ENCODE data around the gene SLC16A13.

SLC16A13 gene

GRCh38 chr17:7001318-7001961 is 34.4 kb upstream of the SLC16A13 start:
- Histone ChIP-seq H3K4me3 (ENCODE audit: low read length) (no peak overlapping the region), H3K9ac (ENCODE audit: low read length) (no peak overlapping the region)

GRCh38 chr17:7002288-7003047 is 33.3 kb upstream of the SLC16A13 start:
- Histone ChIP-seq H3K27ac (ENCODE audit: low read length) (no peak overlapping the region), H3K36me3 (ENCODE audit: control insufficient read depth, low read depth, low read length) (peaks cover 4% of the 10 kb centered on the region), H3K4me3 (ENCODE audit: low read length) (no peak overlapping the region), H3K9me3 (ENCODE audit: control insufficient read depth, low read depth, low read length) (no peaks in the 10 kb centered on the region), H3K4me1 (ENCODE audit: control insufficient read depth, low read depth, low read length) (no peaks in the 10 kb centered on the region), H3K9ac (ENCODE audit: low read length) (no peak overlapping the region), H3K27me3 (ENCODE audit: control insufficient read depth, insufficient read depth, low read length) (no peaks in the 10 kb centered on the region)

More at GRCh38 chr17:7001318-7001961, 34.4 kb upstream of the SLC16A13 start:
- H3K9me3 ChIP-seq (ENCODE audit: control insufficient read depth, low read depth, low read length), result no peaks in the 10 kb centered on the region
- H3K4me1 ChIP-seq (ENCODE audit: control insufficient read depth, low read depth, low read length), result no peaks in the 10 kb centered on the region
- peaks cover 4% of the 10 kb centered on the region for H3K36me3 ChIP-seq (ENCODE audit: control insufficient read depth, low read depth, low read length)
- H3K27ac ChIP-seq (ENCODE audit: low read length), result no peak overlapping the region
- H3K27me3 ChIP-seq (ENCODE audit: control insufficient read depth, insufficient read depth, low read length), result peaks cover 9% of the 10 kb centered on the region

GRCh38 chr17:7003745-7004144 is 32.1 kb upstream of the SLC16A13 start:
- H3K9ac ChIP-seq (ENCODE audit: low read length), result no peak overlapping the region
- H3K9me3 ChIP-seq (ENCODE audit: control insufficient read depth, low read depth, low read length), result no peaks in the 10 kb centered on the region
- H3K4me3 ChIP-seq (ENCODE audit: low read length), result no peak overlapping the region
- no peaks in the 10 kb centered on the region for H3K27me3 ChIP-seq (ENCODE audit: control insufficient read depth, insufficient read depth, low read length)
- H3K27ac ChIP-seq (ENCODE audit: low read length), result no peak overlapping the region
- no peaks in the 10 kb centered on the region for H3K4me1 ChIP-seq (ENCODE audit: control insufficient read depth, low read depth, low read length)
- peaks cover 4% of the 10 kb centered on the region for H3K36me3 ChIP-seq (ENCODE audit: control insufficient read depth, low read depth, low read length)

- Histone ChIP-seq H3K9ac (ENCODE audit: low read length) (no peak overlapping the region), H3K36me3 (ENCODE audit: control insufficient read depth, low read depth, low read length) (peaks cover 8% of the 10 kb centered on the region), H3K4me3 (ENCODE audit: low read length) (no peak overlapping the region), H3K4me1 (ENCODE audit: control insufficient read depth, low read depth, low read length) (no peaks in the 10 kb centered on the region), H3K27ac (ENCODE audit: low read length) (no peak overlapping the region), H3K9me3 (ENCODE audit: control insufficient read depth, low read depth, low read length) (no peaks in the 10 kb centered on the region), H3K27me3 (ENCODE audit: control insufficient read depth, insufficient read depth, low read length) (no peaks in the 10 kb centered on the region)
Observed at GRCh38 chr17:7004398-7005253, 31.2 kb upstream of the SLC16A13 start.

GRCh38 chr17:7005716-7006115 is 30.1 kb upstream of the SLC16A13 start:
- H3K4me1 ChIP-seq (ENCODE audit: control insufficient read depth, low read depth, low read length), result no peaks in the 10 kb centered on the region
- no peaks in the 10 kb centered on the region for H3K9me3 ChIP-seq (ENCODE audit: control insufficient read depth, low read depth, low read length)
- no peak overlapping the region for H3K9ac ChIP-seq (ENCODE audit: low read length)
- H3K27ac ChIP-seq (ENCODE audit: low read length), result no peak overlapping the region
- no peak overlapping the region for H3K4me3 ChIP-seq (ENCODE audit: low read length)
- peaks cover 8% of the 10 kb centered on the region for H3K36me3 ChIP-seq (ENCODE audit: control insufficient read depth, low read depth, low read length)
- H3K27me3 ChIP-seq (ENCODE audit: control insufficient read depth, insufficient read depth, low read length), result no peaks in the 10 kb centered on the region

- no peak overlapping the region for H3K9ac ChIP-seq (ENCODE audit: low read length)
- no peaks in the 10 kb centered on the region for H3K27me3 ChIP-seq (ENCODE audit: control insufficient read depth, insufficient read depth, low read length)
- peaks cover 5% of the 10 kb centered on the region for H3K36me3 ChIP-seq (ENCODE audit: control insufficient read depth, low read depth, low read length)
- no peak overlapping the region for H3K27ac ChIP-seq (ENCODE audit: low read length)
- H3K4me3 ChIP-seq (ENCODE audit: low read length), result no peak overlapping the region
- H3K9me3 ChIP-seq (ENCODE audit: control insufficient read depth, low read depth, low read length), result no peaks in the 10 kb centered on the region
- H3K4me1 ChIP-seq (ENCODE audit: control insufficient read depth, low read depth, low read length), result no peaks in the 10 kb centered on the region
Observed at GRCh38 chr17:7007143-7007542, 28.7 kb upstream of the SLC16A13 start.

- peaks cover 6% of the 10 kb centered on the region for H3K4me1 ChIP-seq (ENCODE audit: control insufficient read depth, low read depth, low read length)
- peaks cover 4% of the 10 kb centered on the region for H3K36me3 ChIP-seq (ENCODE audit: control insufficient read depth, low read depth, low read length)
- H3K27me3 ChIP-seq (ENCODE audit: control insufficient read depth, insufficient read depth, low read length), result no peaks in the 10 kb centered on the region
- H3K9ac ChIP-seq (ENCODE audit: low read length), result no peak overlapping the region
- no peak overlapping the region for H3K27ac ChIP-seq (ENCODE audit: low read length)
- H3K9me3 ChIP-seq (ENCODE audit: control insufficient read depth, low read depth, low read length), result no peaks in the 10 kb centered on the region
- H3K4me3 ChIP-seq (ENCODE audit: low read length), result no peak overlapping the region
Observed at GRCh38 chr17:7010523-7010922, 25.3 kb upstream of the SLC16A13 start.

GRCh38 chr17:7011415-7011814 is 24.4 kb upstream of the SLC16A13 start:
- peak overlapping the region; percentile 94 for H3K9ac ChIP-seq (ENCODE audit: low read length)
- no peaks in the 10 kb centered on the region for H3K27me3 ChIP-seq (ENCODE audit: control insufficient read depth, insufficient read depth, low read length)
- H3K4me3 ChIP-seq (ENCODE audit: low read length), result peak overlapping the region; percentile 87
- H3K9me3 ChIP-seq (ENCODE audit: control insufficient read depth, low read depth, low read length), result no peaks in the 10 kb centered on the region
- peaks cover 5% of the 10 kb centered on the region for H3K36me3 ChIP-seq (ENCODE audit: control insufficient read depth, low read depth, low read length)
- H3K27ac ChIP-seq (ENCODE audit: low read length), result no peak overlapping the region
- peaks cover 6% of the 10 kb centered on the region for H3K4me1 ChIP-seq (ENCODE audit: control insufficient read depth, low read depth, low read length)

- Histone ChIP-seq H3K4me1 (ENCODE audit: control insufficient read depth, low read depth, low read length) (peaks cover 6% of the 10 kb centered on the region), H3K36me3 (ENCODE audit: control insufficient read depth, low read depth, low read length) (peaks cover 10% of the 10 kb centered on the region), H3K4me3 (ENCODE audit: low read length) (peak overlapping the region; percentile 87), H3K9me3 (ENCODE audit: control insufficient read depth, low read depth, low read length) (no peaks in the 10 kb centered on the region), H3K9ac (ENCODE audit: low read length) (peak overlapping the region; percentile 94), H3K27me3 (ENCODE audit: control insufficient read depth, insufficient read depth, low read length) (no peaks in the 10 kb centered on the region), H3K27ac (ENCODE audit: low read length) (peak overlapping the region; percentile 99)
Observed at GRCh38 chr17:7011942-7012254, 23.9 kb upstream of the SLC16A13 start.

- Histone ChIP-seq H3K27me3 (ENCODE audit: control insufficient read depth, insufficient read depth, low read length) (no peaks in the 10 kb centered on the region), H3K9ac (ENCODE audit: low read length) (peak overlapping the region; percentile 72), H3K9me3 (ENCODE audit: control insufficient read depth, low read depth, low read length) (no peaks in the 10 kb centered on the region), H3K4me1 (ENCODE audit: control insufficient read depth, low read depth, low read length) (peaks cover 6% of the 10 kb centered on the region), H3K36me3 (ENCODE audit: control insufficient read depth, low read depth, low read length) (peaks cover 13% of the 10 kb centered on the region), H3K27ac (ENCODE audit: low read length) (peak overlapping the region; percentile 64), H3K4me3 (ENCODE audit: low read length) (peak overlapping the region; percentile 87)
Observed at GRCh38 chr17:7014261-7014994, 21.4 kb upstream of the SLC16A13 start.
